Tibial nerve (tissue), 4 donors: ENCODE measurements around the gene HOXA11.

Experiments
- CTCF ChIP-seq, 5 experiments: fragments of 200-600 bp in 3 of 5; fragments of 450-650 bp in 2 of 5; sonication (generic) in 3 of 5; IDR thresholded peaks; one replicate each; pipeline ENCODE4 v1.5.1; 2016 to 2019; ENCODE audit warnings: antibody characterized with exemption in 5 of 5, mild to moderate bottlenecking in 3 of 5, moderate library complexity in 2 of 5
- EP300 ChIP-seq, 2 donors: sonication (generic); formaldehyde crosslinking; IDR thresholded peaks; one replicate each; pipeline ENCODE4 v1.6.1; 2017; ENCODE audit warnings: antibody characterized with exemption in 2 of 2, mild to moderate bottlenecking in 1 of 2
- POLR2A ChIP-seq, 2 donors: fragments of 450-650 bp; IDR thresholded peaks; one replicate each; pipeline ENCODE4 v1.6.1; 2017; ENCODE audit warnings: antibody characterized with exemption in 2 of 2, mild to moderate bottlenecking in 2 of 2, moderate library complexity in 2 of 2

- no peak for TF ChIP-seq CTCF (IDR thresholded peaks at IDR 0.05)
- no peak for TF ChIP-seq EP300 (IDR thresholded peaks at IDR 0.05)
- TF ChIP-seq POLR2A (IDR thresholded peaks at IDR 0.05), result no peak
Measured at GRCh38 chr7:27188386-27189294, 3.6 kb upstream of the HOXA11 start.
